ENCODE results near the gene DDHD1.
A peak's percentile ranks its signal among the peaks of the same experiment; 100 is the strongest.
"Not testable (repeated sequence)": the region's sequence is repeated elsewhere in the genome, so short reads cannot be mapped to it uniquely, and the experiment has no call there.

Gene DDHD1

DNA sequence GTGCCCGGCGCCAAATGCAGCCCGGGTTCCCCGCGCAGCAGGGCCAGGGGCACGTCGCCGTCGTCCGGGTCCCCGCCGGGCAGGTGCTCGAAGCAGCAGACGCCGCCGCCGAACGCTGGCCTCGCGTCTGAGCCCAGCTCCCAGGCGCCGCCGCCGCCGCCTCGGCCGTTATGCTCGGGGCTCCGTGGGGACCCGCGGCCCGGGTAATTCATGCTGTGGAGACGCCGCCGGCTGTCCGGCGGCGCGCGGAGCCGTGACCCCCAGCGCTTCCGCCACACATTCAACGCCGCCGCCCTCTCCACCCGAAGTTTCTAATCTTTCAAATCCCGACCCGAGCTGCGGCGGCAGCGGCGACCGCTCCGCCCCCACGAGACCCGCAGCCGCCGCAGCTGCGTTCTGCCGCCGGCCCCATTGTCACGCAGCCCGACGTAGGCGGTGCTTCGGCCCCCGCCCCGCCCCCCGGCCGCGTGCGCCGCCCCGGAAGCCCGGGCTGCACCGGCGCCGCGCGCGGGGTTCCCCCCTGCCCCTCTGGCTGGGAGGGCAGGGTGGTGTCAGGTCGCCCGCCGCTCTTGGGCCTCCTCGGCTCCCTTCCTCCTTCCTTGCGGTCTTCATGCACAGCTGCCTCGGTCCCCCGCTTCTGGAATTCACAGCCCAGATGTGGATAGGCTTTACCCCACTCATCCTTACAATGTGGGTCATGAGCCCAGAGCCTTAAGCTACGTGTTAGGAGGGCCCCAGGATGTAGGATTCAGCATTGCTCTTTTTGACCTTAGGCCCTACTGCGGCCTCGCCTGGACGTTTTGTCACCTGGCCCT lies at the start of gene DDHD1:
DDHD1 (minus strand) TSS at position 437 of the 815 bp plus-strand sequence; CDS start at position 212, 225 bp downstream.
- Mint-ChIP-seq H3K9me3 (no peaks in the 10 kb centered on the region), H3K27me3 (no peaks in the 10 kb centered on the region), H3K4me1 (peaks cover 40% of the 10 kb centered on the region), H3K36me3 (no peaks in the 10 kb centered on the region), H3K4me3 (peak within 1 kb of the TSS; percentile 100), H3K27ac (peak within 1 kb of the TSS; percentile 99)

- Mint-ChIP-seq H3K27ac (no peak overlapping the region), H3K4me3 (no peak overlapping the region), H3K9me3 (peaks cover 8% of the 10 kb centered on the region), H3K4me1 (peaks cover 11% of the 10 kb centered on the region), H3K27me3 (no peaks in the 10 kb centered on the region), H3K36me3 (peaks cover 11% of the 10 kb centered on the region)
Observed at GRCh38 chr14:53195949-53196348, 42.8 kb upstream of the DDHD1 start.

- H3K4me1 Mint-ChIP-seq: peaks cover 15% of the 10 kb centered on the region
- H3K4me3 Mint-ChIP-seq: no peak overlapping the region
- H3K27ac Mint-ChIP-seq: no peak overlapping the region
- no peaks in the 10 kb centered on the region for H3K27me3 Mint-ChIP-seq
- no peaks in the 10 kb centered on the region for H3K9me3 Mint-ChIP-seq
- peaks cover 3% of the 10 kb centered on the region for H3K36me3 Mint-ChIP-seq
Observed at GRCh38 chr14:53193193-53193592, 40.1 kb upstream of the DDHD1 start.

- Mint-ChIP-seq H3K27ac (peak overlapping the region; percentile 8), H3K4me3 (no peak overlapping the region), H3K27me3 (no peaks in the 10 kb centered on the region), H3K9me3 (no peaks in the 10 kb centered on the region), H3K4me1 (peaks cover 15% of the 10 kb centered on the region), H3K36me3 (peaks cover 3% of the 10 kb centered on the region)
Observed at GRCh38 chr14:53192052-53192760, 39.1 kb upstream of the DDHD1 start.

DNA sequence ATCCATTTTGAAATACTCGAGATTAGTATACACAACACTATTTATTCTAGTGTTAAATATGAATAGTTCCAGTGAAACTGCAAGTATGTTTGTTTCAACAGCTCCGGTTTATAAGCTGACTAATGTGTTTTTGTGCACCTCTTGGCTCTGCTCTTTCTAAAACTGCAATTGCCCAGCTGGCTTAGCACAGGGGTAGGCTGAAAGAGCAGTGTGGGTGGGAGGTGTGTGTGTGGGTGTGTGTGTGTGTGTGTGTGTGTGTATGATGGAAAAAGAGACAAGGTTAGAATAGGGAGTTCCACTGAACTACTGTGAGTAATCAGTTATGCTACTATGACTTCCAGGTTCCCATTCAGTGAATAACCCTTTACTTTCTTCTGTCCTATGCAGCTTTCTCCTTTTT lies 37.8 kb upstream of the DDHD1 start:
- Mint-ChIP-seq H3K9me3 (no peaks in the 10 kb centered on the region), H3K4me1 (peaks cover 15% of the 10 kb centered on the region), H3K27ac (peak overlapping the region; percentile 98), H3K4me3 (peak overlapping the region; percentile 24), H3K27me3 (no peaks in the 10 kb centered on the region), H3K36me3 (no peaks in the 10 kb centered on the region)

- Mint-ChIP-seq H3K4me1 (peaks cover 15% of the 10 kb centered on the region), H3K27me3 (no peaks in the 10 kb centered on the region), H3K4me3 (no peak overlapping the region), H3K9me3 (no peaks in the 10 kb centered on the region), H3K27ac (no peak overlapping the region), H3K36me3 (no peaks in the 10 kb centered on the region)
Observed at GRCh38 chr14:53187921-53188463, 34.9 kb upstream of the DDHD1 start.

DNA sequence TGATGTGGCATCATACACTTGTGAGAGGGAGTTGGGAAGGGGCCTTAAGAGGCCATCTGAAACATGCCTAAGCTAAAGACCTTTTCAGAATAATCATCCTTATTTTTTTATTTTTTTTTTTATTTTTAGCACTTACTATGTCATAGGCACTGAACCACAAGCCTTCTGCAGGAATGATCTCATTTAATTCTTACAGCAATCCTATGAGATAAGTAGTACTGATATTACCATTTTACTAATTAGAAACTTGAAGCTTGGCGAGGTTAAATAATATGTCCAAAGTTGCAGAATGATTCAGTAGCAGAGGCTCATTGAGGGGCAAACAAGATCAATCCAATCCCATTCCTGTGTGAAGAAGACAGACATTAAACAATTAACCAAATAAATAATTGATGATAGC lies 33.4 kb upstream of the DDHD1 start:
- H3K4me3 Mint-ChIP-seq: no peak overlapping the region
- H3K27me3 Mint-ChIP-seq: no peaks in the 10 kb centered on the region
- no peaks in the 10 kb centered on the region for H3K9me3 Mint-ChIP-seq
- peaks cover 13% of the 10 kb centered on the region for H3K4me1 Mint-ChIP-seq
- no peak overlapping the region for H3K27ac Mint-ChIP-seq
- H3K36me3 Mint-ChIP-seq: peaks cover under 1% of the 10 kb centered on the region

DNA sequence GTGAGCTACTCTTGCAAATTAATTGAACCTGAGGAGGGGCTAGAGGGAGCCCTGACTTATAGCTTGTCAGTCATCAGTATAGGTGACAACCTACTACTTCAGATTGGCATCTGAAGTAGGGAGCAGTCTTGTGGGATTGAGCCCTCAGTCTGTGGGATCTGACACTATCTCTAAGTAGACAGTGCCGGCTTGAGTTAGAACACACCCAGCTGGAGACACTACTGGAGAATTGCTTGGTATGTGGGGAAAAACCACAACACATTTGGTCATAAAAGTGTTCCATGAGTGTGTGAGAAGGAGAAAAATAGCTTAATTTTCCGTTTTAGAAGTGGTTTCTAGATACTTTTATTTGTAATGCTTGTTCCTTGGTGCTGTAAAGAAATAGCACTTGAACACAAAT lies 30.5 kb upstream of the DDHD1 start:
- H3K27ac Mint-ChIP-seq: no peak overlapping the region

DNA sequence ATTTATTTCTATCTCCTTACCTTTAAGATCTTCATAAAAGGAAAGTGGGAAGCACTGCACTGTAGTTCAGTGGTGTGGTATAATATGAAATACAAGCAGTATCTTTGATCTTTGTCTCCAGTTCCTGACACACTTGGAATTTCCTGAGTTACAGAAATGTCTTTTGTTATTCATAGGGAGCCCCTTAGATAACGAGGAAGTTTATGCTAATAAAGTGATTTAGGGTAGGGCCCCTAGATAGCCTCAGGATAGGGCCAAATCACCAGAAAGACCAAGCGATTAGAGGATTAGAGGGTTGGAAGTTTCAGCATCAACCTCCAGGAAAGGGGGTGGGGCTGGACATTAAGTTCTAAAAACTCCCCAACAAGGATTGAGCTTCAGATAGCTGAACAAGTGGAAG lies 29.9 kb upstream of the DDHD1 start:
- peaks cover 2% of the 10 kb centered on the region for H3K36me3 Mint-ChIP-seq
- H3K27me3 Mint-ChIP-seq: no peaks in the 10 kb centered on the region
- H3K4me3 Mint-ChIP-seq: no peak overlapping the region
- no peaks in the 10 kb centered on the region for H3K9me3 Mint-ChIP-seq
- peaks cover 20% of the 10 kb centered on the region for H3K4me1 Mint-ChIP-seq
- no peak overlapping the region for H3K27ac Mint-ChIP-seq

More for the DNA sequence above, 30.5 kb upstream of the DDHD1 start:
- no peaks in the 10 kb centered on the region for H3K27me3 Mint-ChIP-seq
- no peaks in the 10 kb centered on the region for H3K9me3 Mint-ChIP-seq
- no peak overlapping the region for H3K4me3 Mint-ChIP-seq
- H3K36me3 Mint-ChIP-seq: peaks cover 2% of the 10 kb centered on the region
- H3K4me1 Mint-ChIP-seq: peaks cover 20% of the 10 kb centered on the region

DNA sequence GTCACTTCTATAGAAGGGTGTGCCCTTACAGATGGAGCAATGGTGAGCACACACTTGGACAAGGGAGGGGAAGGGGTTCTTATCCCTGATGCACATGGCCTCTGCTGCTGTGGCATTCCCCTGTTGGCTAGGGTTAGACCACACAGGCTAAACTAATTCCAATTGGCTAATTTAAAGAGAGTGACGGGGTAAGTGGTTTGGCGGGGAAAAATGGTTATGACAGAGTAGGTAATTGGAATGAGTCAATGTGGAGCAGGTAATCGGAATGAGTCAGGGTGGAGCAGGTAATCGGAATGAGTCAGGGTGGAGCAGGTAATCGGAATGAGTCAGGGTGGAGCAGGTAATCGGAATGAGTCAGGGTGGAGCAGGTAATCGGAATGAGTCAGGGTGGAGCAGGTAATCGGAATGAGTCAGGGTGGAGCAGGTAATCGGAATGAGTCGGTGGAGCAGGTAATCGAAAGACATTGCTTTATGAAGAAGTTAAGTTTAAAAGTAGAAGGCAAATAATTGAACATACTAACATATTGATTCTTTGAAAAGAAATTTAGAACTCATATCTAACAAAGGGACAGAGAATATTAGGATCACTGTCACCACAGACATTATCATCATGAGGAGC lies 28.4 kb upstream of the DDHD1 start:
- not testable (repeated sequence) for H3K36me3 Mint-ChIP-seq, H3K27me3 Mint-ChIP-seq, H3K27ac Mint-ChIP-seq, H3K9me3 Mint-ChIP-seq, H3K4me3 Mint-ChIP-seq
- H3K4me1 Mint-ChIP-seq: peaks cover 20% of the 10 kb centered on the region

DNA sequence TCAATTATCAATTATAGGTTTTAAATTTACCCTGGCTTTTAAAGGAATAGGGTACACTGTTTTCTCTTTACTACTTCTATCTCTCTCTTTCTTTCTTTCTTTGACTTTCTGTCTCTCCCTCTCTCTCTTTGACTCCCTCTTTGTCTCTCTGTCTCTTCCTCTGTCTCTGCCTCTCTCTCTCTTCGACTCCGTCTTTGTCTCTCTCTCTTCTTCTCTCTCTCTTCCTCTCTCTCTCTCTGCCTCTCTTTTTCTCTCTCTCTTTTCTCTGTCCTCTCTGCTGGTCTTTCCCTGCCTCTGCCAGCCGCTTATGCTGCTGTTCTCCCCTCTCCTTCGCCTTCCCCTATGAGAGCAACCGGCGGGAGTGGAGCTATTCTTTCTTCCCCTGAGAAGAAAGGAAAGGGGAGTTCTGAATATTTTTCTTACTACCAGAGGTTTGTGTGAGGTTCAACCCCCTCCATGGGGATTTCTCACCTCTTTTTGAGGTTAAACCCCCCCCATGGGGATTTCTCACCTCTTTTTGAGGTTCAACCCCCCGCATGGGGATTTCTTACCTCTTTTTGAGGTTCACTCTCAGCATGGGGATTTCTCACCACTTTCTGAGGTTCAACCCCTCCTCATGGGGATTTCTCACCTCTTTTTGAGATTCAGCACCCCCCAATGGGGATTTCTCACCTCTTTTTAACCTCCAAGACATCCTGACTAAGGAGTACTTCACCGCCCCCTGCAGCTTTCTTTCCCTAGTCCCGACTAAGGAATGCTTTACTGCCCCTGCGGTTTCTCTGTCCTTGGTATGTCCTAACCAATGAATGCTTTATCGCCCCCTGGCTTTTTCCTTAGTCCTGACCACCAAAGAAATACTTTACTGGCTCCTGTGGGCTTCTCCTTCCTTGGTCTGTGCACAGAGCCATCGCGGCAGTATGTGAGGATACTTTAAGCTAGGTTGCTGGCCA lies 27.4 kb upstream of the DDHD1 start:
- H3K27me3 Mint-ChIP-seq: no peaks in the 10 kb centered on the region
- H3K27ac Mint-ChIP-seq: peak overlapping the region; percentile 76
- H3K36me3 Mint-ChIP-seq: peaks cover 2% of the 10 kb centered on the region
- peaks cover 20% of the 10 kb centered on the region for H3K4me1 Mint-ChIP-seq
- H3K9me3 Mint-ChIP-seq: no peaks in the 10 kb centered on the region
- H3K4me3 Mint-ChIP-seq: peak overlapping the region; percentile 3

- H3K27ac Mint-ChIP-seq, H3K27me3 Mint-ChIP-seq, H3K36me3 Mint-ChIP-seq, H3K9me3 Mint-ChIP-seq, H3K4me3 Mint-ChIP-seq: not testable (repeated sequence)
- H3K4me1 Mint-ChIP-seq: peaks cover 20% of the 10 kb centered on the region
Observed at GRCh38 chr14:53179486-53180005, 26.4 kb upstream of the DDHD1 start.

DNA sequence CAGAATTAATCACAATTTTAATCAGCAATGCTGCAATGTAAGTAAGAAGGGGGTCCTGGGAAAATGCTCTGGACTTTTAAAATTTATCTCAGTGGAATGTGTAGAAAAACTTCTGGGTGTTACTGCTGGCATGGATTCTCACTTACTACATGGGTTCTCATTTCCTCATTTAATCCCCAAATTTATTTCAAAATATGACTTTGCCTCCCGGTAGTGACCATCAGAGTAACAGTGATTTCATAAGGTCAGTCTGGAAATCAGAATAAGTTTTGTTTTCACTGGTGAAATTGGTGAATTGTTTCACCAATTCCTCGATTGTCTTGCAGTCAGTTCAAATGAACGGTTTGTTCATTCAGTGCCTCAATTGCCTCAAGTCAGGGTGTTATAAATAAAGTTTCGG lies 22.3 kb upstream of the DDHD1 start:
- no peak overlapping the region for H3K4me3 Mint-ChIP-seq
- H3K27ac Mint-ChIP-seq: no peak overlapping the region
- peaks cover 6% of the 10 kb centered on the region for H3K4me1 Mint-ChIP-seq
- peaks cover 5% of the 10 kb centered on the region for H3K36me3 Mint-ChIP-seq
- H3K9me3 Mint-ChIP-seq: no peaks in the 10 kb centered on the region
- no peaks in the 10 kb centered on the region for H3K27me3 Mint-ChIP-seq

- H3K27me3 Mint-ChIP-seq: no peaks in the 10 kb centered on the region
- H3K27ac Mint-ChIP-seq: no peak overlapping the region
- peaks cover 1% of the 10 kb centered on the region for H3K4me1 Mint-ChIP-seq
- peaks cover 5% of the 10 kb centered on the region for H3K36me3 Mint-ChIP-seq
- no peak overlapping the region for H3K4me3 Mint-ChIP-seq
- H3K9me3 Mint-ChIP-seq: no peaks in the 10 kb centered on the region
Observed at GRCh38 chr14:53174918-53175317, 21.8 kb upstream of the DDHD1 start.

- Mint-ChIP-seq H3K36me3 (peaks cover 6% of the 10 kb centered on the region), H3K4me3 (no peak overlapping the region), H3K27ac (no peak overlapping the region), H3K27me3 (no peaks in the 10 kb centered on the region), H3K9me3 (peaks cover 4% of the 10 kb centered on the region), H3K4me1 (no peaks in the 10 kb centered on the region)
Observed at GRCh38 chr14:53168786-53169185, 15.7 kb upstream of the DDHD1 start.

Data from activated naive CD4-positive, alpha-beta T cell treated with anti-CD3 and anti-CD28 coated beads, Interleukin-2, amount 50 U/mL, for 24 hours (primary cell).